ENCODE data around the gene FDPS.
"Not testable (repeated sequence)": the region's sequence is repeated elsewhere in the genome, so short reads cannot be mapped to it uniquely, and the experiment has no call there.

The FDPS gene

DNA sequence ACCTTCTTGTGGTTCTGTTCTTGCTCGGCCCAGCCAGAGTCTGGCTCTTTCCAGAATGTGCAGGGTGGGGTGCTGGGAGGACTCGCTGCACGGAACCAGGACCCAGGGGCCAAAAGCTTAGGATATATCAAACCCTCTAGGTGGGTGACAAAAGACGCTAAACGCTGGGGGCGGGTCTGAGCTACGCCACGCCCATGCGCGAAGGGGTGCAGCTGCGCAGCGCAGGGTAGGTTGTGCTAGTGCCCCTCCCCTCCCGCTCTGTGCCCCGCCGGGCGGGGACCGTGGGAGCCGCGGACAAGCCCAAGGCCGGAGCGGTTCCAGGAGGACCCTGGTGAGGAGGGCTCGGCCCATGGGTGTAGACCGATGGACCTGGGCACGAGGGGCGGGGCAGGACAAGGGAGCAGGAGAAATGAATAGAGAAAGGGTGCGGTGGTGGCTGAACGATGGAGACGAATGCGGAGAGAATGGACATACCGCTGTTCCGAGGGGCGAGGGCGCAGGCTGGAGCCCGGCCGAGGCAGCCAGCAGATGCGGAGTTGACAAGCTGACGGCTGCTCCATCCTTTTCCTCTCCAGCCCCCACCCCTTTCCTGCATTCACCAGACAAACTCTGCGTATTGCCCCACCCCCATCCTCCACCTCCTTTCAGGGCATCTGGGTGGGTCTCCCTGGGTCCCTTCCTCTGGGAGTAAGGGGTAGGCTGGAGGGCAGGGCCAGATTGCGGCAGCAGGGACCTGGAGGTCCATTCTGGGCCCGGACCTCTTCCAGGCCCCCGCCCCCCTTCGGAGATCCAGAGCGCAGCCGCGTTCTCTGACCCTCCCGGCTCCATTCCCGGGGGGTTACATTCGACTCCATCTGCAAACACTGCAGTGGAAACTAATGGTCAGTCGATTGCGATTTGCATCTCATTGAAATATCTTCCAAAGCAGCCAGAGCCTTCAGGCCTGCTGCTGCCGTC, 12.3 kb downstream of the FDPS start, which contains the start of gene RUSC1:
RUSC1 (plus strand) TSS at position 234 of the 957 bp plus-strand sequence. CDS start 880 bp downstream, outside the sequence.
- DNase-seq, result peak; percentile 38

DNA sequence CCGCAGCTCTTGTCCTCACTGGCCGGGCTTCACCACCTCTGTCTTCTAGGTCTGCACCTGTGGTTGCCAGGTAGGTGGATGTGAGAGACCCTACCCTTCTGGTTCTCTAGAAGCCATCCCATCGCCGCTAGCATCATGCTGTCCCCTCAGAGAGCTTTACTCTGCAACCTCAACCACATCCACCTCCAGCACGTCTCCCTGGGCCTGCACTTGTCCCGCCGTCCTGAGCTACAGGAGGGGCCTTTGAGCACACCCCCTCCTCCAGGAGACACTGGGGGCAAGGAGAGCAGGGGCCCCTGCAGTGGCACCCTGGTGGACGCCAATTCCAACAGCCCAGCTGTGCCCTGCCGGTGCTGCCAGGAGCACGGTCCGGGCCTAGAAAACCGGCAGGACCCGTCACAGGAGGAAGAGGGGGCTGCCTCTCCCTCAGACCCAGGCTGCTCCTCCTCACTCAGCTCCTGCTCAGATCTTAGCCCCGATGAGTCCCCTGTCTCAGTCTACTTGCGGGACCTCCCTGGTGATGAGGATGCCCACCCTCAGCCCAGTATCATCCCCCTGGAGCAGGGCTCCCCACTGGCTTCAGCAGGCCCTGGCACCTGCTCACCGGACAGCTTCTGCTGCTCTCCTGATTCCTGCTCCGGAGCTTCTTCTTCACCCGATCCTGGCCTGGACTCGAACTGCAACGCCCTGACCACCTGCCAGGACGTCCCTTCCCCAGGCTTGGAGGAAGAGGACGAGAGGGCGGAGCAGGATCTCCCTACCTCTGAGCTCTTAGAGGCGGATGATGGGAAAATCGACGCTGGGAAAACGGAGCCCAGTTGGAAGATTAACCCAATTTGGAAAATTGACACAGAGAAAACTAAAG, 13.2 kb downstream of the FDPS start:
- DNase-seq, result no peak

DNA sequence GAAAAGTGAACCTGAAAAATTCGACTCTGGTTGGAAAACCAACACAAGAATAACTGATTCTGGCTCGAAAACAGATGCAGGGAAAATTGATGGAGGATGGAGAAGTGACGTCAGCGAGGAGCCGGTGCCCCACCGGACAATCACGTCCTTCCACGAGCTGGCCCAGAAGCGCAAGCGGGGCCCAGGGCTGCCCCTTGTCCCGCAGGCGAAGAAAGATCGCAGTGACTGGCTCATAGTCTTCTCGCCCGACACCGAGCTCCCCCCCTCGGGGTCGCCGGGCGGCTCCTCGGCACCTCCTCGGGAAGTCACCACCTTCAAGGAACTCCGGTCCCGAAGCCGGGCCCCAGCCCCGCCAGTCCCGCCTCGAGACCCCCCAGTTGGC, 13.9 kb downstream of the FDPS start:
- no peak for DNase-seq

DNA sequence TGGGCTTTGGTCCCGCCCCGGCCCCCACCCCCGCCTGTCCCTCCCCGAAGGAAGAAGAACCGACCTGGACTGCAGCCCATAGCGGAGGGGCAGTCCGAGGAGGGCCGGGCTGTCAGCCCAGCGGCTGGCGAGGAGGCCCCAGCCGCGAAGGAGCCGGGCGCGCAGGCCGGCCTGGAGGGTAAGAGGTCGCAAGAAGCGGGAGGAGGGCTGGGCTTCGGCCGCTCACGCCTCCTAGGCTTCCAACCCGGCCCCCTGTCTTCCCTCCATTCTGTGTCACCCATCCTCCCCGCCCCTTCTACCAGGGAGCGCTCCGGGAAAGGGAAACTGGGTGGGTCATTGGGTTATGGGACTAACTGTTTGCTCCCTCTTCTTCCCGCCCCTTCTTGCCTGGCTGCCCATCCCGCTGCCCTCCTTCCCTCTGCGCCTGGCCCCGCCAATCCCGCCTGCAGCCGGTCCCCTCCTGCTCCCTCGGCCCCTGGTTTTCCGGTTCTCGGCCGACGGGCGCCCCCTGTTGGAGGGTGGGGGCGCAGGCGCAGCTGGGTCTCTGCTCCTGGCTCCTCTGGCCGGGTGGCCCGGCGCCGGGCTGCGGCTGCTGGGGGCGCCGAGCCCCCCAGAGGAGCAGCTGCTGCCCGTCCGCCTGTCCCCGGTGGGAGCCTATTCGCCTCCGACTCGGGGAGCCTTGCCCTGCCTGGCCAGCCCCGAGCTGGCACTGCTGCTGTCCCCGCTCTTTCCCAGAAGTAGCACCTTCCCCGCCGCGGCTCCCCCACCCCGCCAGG, 14.5 kb downstream of the FDPS start:
- peak; percentile 63 for DNase-seq

DNA sequence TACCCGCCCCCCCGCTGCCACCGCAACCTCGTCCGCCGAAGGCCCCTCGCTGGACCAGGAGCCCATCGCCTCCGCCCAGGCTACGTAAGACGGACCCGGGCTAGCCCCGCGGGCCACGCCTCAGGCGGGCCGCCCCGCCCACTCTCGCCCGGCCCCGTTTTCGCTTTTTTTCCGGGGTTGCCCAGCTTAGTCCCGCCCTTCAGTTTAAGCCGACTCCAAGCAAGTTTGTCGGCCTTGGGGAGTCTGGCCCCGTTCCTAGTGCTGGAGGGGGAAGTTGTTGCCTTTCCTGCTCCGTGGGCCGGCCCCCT, 15.0 kb downstream of the FDPS start:
- DNase-seq, result no peak

DNA sequence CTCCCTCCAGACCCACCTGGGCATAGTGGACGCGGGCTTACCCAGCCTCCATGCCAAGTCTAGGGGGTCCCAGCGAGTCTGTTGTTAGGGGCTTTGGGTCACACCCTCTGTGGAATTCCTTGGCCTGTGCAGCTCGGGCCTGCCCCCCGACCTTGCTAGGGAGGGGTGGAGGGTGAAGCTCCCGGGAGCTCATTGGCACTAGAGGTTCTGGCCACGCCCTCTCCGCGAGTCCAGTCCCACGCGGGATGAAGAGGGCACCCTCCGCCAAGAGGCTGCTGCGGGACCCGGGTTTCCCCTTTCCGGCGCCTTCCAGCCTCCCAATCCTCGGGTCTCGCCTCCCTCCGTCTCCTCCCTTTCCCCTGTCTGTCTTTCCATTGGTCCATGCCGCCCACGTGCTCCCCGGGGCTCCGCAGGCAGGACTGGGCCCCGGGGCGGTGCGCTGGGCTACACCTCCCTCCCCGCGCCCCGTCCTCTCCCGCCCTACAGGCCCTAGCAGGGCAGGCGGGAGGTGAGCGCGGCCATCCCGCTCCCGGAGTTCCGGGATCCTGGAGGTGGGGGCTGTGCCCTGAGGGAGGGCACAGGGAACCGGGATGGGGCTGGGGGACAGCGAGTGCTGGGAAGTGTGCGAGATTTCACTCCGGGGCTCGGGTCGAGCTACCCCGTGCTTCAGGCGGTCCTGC, 15.5 kb downstream of the FDPS start:
- peak; percentile 83 for DNase-seq

DNA sequence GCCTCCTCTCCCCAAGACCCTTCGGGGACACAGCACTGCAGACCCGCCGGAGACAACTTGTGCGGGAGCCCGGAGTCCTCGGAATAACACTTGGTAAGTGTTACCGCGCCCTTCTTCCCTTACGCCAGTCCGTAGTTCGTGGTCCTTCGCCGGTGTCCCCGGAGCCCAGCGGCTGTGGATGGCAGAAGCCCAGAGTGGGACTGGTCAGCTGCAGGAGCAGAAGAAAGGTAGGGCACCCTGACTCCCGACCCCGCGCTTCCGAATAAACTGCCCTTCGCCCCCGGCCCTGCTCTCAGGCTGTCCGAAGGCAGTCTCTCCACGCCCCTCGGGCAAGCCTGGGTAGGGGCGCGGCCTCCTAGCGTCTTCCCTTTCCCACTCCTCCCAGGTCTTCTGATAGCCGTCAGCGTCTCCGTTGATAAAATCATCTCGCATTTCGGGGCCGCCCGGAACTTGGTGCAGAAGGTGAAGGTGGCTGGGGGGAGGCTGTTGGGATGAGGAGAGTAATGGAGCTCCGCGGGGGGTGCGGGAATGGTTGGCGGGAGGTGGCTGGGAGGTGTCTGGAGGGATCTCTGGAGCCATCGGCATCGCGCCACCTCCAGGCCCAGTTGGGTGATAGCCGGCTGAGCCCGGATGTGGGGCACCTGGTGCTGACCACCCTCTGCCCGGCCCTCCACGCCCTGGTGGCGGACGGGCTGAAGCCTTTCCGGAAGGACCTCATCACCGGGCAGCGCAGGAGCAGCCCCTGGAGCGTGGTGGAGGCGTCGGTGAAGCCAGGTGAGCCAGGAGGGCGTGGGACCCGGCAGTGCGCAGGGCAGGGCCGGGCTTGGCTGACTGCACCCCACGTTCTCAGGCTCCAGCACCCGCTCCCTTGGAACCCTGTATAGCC, 16.3 kb downstream of the FDPS start:
- no peak for DNase-seq

DNA sequence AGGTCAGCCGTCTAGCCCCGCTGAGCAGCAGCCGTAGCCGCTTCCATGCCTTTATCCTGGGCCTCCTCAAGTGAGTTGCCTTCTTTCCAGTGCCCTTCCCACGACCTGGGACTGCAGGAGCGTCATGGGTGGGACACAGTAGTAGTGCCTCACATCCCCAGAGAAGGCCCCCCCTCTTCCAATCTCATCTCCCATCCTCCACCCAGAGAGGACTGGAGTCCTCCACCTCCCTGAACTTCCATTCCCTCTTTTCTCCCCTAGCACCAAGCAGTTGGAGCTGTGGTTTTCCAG, 16.9 kb downstream of the FDPS start:
- no peak for DNase-seq

DNA sequence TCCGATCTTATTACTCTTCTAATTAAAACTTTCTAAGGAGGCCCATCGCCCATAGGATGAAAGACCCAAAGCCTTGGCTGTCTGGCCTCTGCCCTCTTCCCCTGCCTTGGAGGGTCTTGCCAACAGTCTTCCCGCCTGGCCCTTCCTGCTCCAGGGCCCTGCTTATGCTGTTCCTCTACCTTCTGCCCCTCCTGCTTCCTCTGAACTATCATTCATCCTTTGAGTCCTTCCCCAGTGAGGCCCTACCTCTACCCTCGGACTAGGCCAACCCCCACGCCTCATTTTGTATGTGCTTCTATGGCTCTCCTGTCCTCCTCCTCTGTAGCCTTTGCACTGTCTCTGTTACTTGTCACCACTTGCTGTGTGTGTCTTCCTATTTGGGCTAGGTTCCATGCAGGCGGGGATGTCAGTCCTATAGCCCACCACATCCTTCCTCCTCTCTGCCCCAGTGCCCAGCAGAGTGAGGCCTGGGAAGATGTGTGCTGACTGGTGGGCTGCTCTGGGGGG, 17.4 kb downstream of the FDPS start:
- DNase-seq, result no peak

DNA sequence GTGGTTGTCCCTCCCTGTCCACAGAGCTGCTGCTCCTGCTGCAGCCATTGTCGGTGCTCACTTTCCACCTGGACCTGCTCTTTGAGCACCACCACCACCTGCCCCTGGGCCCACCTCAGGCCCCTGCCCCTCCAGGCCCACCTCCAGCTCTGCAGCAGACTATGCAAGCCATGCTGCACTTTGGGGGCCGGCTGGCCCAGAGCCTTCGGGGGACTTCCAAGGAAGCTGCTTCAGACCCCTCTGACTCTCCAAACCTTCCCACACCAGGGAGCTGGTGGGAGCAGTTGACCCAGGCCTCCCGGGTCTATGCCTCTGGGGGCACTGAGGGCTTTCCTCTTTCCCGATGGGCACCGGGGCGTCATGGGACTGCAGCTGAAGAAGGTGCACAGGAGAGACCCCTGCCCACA, 18.0 kb downstream of the FDPS start:
- DNase-seq, result no peak

DNA sequence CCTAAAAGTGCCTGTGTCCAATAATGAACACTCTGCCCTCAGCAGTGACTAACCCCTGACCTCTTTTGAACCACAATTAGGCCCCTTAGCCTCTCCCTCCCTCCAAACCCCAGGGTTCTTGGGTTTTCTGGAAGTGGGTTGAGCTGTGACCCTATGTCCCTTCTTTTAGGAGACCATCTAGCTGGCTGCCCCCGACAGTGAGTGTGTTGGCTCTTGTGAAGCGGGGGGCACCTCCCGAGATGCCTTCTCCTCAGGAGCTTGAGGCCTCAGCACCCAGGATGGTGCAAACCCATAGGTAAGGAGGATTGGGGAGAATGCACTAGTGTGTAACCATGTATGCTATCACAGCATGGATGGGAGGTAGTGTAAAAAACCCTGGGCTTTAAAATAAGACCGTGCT, 19.3 kb downstream of the FDPS start:
- DNase-seq, result no peak

DNA sequence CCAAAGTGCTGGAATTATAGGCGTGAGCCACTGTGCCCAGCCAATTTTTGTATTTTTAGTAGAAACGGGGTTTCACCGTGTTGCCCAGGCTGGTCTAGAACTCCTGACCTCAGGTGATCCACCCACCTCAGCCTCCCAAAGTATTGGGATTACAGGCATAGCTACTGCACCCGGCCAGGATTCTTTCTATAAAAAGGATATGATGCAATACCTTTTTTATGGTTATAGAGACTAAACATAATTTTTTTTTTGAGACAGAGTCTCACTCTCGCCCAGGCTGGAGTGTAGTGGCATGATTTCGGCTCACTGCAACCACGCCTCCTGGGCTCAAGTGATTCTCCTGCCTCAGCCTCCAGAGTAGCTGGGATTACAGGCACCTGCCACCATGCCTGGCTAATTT, 20.2 kb downstream of the FDPS start:
- DNase-seq, result not testable (repeated sequence)

DNA sequence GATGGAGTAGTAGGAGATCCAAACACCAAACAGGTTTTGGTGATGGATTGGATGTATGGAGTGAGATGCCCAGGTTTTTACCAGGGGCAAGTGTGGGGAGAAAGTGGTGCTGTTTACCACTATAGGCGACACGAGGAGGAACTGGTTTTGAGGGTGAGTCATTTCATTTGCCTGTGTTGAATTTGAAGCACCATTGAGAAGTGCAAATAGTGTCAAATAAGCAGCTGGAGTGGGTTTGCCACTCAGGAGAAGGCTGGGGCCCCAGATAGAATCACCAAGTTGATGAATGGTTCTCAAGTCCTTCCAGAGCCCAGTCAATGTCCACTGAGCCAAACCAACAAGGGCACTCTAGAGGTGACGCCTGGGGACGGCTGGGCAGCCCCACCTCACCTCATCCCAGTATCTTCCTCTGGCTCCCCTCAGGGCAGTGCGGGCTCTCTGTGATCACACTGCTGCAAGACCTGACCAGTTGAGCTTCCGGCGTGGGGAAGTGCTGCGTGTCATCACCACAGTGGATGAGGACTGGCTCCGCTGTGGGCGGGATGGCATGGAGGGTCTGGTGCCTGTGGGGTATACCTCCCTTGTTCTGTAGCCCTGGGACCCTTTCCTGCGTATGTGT, 21.4 kb downstream of the FDPS start:
- peak; percentile 64 for DNase-seq

DNA sequence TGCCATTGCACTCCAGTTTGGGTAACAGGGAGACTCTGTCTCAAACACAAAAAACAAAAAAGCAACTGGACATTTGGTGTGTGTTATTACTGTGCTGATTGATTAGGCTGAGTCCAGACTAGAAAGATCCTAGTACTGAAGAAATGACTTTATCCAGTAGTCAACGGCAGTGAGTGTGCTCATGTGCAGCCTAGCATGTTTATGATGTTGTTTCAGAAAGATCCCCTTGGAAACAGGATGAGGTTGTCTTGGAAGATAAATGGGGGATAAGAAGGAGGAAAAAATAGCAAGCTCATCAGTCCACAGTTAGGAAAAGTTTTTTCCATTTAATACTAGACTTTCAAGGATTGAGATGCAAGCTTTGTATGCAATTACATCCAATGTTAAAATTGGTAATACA, 26.3 kb downstream of the FDPS start:
- no peak for DNase-seq

DNA sequence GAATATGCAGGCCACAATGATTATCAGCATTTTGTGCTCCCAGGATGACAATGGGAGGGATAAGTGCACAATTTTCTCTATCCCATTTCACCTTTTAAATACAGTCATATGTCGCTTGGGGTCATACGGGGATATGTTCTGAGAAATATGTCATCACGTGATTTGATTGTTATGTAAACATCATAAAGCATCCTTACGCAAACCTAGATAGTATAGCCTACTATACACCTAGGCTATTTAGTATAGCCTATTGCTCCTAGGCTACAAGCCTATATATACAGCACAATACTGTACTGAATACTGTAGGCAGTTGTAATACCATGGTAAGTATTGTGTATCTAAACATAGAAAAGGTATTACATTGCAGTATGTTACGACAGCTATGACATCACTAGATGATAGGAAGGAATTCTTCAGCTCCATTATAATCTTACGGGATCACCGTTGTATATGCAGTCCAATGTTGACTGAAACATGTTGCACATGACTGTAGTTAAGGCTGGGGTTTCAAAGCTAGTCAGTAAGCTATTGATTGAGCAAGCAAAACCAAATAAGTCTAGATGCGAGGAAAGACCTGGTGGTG, 30.9 kb downstream of the FDPS start:
- DNase-seq, result no peak

DNA sequence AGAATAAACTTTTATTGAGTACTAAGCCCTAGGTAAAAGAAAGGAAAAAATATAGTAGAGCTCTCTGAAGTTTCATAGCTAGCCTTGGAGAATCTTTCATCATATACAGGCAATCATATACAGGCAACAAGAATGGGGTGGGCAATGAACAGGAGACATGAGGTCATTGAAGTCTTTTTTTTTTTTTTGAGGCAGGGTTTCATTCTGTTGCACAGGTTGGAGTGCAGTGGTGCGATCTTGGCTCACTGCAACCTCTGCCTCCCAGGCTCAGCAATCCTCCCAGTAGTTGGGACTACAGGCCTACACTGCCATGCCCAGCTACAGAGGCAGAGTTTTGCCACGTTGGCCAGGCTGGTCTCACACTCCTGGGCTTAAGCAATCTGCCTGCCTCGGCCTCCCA, 34.2 kb downstream of the FDPS start:
- DNase-seq, result no peak

DNA sequence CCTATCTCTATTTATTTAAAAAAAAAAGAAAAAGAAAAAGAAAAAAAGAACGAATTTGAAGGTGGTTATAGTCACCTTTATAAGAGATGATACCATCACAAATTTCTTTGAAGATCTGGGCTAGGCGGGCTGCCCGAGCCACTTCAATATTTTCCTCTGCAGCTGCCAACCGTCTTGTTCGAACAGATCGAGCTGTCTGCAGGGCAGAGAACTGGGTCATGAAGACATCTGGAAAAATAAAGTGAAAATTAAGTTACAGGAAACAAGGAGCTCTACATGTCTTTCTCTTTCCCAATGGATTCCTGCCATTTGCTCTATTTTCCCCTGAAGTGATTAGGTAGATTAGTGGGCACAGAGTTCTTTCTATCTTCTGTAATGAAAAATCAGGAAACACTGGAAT, 44.0 kb downstream of the FDPS start:
- no peak for DNase-seq

DNA sequence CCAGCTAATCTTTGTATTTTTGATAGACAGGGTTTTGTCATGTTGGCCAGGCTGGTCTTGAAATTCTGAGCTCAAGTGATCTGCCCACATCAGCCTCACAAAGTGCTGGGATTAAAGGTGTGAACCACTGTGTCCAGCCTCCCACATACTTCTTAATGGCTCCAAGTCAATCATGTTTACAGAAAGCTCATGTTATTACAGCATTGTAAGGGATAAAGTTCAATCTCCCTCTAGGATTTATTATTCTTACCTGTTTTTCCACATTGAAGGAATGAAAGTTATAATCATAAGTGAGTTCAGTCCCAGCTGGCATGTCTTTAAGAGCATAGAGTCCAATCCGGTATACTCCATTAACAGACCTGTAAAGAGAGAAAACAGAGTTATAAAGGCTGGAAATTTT, 51.4 kb downstream of the FDPS start:
- DNase-seq, result no peak
